ENCODE data around the gene SLIT3.

GRCh38 chr5:169029661-169030274 lies 271.2 kb downstream of the SLIT3 start:
- TF ChIP-seq CTCF (IDR thresholded peaks at IDR 0.05 in 2 of 3, conservative IDR thresholded peaks at IDR 0.05 in 1 of 3; ENCODE audit: borderline replicate concordance in 1 of 3, insufficient read depth in 1 of 3, low read depth in 2 of 3, low read length in 2 of 3) (no peak), POLR2AphosphoS5 (IDR thresholded peaks at IDR 0.05; ENCODE audit: low read depth, low read length) (no peak), POLR2A (IDR thresholded peaks at IDR 0.05; ENCODE audit: borderline replicate concordance, extremely low read depth, insufficient read depth, insufficient read length) (no peak), SIN3A (IDR thresholded peaks at IDR 0.05; ENCODE audit: low read depth) (no peak), FOSL1 (IDR thresholded peaks at IDR 0.05; ENCODE audit: low read depth) (no peak), ZFX (IDR thresholded peaks at IDR 0.05) (no peak), CEBPB (IDR thresholded peaks at IDR 0.05; ENCODE audit: low read depth) (no peak), EZH2 (IDR thresholded peaks at IDR 0.05) (no peak), JUND (IDR thresholded peaks at IDR 0.05) (no peak), CBX3 (IDR thresholded peaks at IDR 0.05; ENCODE audit: low read depth) (no peak), YY1 (IDR thresholded peaks at IDR 0.05; ENCODE audit: extremely low read depth, insufficient replicate concordance, low read depth, low read length) (no peak)

Measured in HCT116 (cell line).